NCI-H1092 treated with DMSO at 0.1 percent for 48 hours (cell line): ENCODE measurements around the gene OR11L1.

Experiments used
- DNase-seq: peaks from one replicate; lab custom pipeline; 2025; lab: John Stamatoyannopoulos, UW

The OR11L1 gene

DNA sequence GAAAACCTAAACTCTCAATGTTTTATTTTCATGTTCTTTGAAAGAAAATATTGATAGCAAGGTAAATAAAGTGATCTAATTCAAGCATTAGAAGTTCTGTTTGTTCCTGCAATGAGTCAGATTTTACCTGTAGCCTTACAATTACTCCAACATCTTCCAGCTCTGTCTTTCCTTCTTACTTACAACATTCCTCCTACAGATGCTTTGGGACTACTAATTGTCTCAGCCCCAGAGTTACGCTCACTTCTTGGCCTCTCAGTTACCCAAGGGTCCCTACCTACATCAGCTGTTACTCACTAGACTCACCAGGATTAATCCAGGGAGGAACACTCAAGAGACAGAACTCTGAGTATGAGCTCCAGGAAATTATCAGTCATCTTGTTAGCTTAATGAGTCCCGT is 44.2 kb downstream of the OR11L1 start:
- DNase-seq: no peak
